HG03139 (cell line): ENCODE measurements around the gene HNF4A.

Source experiments
- ATAC-seq: cut with Tn5 transposase; IDR thresholded peaks from one replicate; pipeline ENCODE4 v1.9.1; 2021; ENCODE audit not compliant: unreplicated experiment

Gene HNF4A

DNA sequence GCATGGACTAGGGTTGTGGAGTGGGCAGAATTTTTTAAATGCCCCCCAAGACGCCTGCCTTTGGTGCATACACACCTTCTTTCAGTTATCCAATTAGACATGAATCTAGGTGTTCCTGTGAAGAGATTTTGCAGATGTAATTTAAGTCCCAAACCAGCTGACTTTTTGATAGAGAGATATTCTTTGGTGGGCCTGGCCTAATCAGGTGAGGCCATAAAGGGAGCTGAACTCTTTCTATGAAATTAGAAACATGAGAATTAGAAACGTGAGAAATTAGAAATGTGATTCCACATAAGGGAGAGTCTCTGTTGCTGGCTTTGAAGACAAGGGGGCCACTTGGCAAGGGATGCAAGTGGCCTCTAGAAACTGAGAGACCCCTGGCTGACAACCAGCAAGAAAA is 83.8 kb downstream of the HNF4A start:
- ATAC-seq = no peak

DNA sequence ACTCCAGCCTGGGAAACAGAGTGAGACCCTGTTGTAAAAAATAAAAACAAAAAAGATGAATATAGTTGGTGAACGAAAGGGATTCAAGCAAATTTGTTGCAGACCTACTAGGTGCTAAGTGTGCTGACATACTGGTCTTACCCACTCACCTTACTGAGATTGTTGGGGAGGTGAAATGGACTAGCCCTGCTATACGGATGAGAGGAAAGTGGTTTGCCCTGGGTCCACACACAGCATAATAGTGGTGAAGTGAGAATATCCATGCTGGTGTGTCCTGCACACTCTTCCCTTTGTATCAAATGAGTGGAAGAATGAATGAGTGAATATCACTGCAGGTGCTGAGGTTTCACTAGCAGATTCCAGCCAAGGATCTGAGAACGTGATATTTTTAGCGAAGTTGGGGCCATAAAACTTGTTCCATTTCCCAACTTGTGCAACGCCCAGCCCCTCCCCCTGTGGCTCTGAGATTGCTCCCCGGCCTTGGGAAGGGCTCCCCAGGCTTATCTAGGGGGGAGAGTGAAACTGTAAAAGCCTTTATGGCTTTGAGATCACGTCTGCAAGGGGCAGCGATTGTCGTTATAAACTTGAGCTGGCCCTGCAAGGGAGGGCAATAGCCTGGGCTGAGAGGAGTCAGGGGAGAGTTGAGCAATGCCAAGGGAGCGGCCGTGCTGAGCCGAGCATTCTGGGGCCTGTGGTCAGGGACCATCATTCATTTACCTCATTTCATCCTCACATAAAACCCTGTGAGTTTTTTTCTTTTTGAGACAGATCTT is 87.0 kb downstream of the HNF4A start:
- ATAC-seq = no peak

DNA sequence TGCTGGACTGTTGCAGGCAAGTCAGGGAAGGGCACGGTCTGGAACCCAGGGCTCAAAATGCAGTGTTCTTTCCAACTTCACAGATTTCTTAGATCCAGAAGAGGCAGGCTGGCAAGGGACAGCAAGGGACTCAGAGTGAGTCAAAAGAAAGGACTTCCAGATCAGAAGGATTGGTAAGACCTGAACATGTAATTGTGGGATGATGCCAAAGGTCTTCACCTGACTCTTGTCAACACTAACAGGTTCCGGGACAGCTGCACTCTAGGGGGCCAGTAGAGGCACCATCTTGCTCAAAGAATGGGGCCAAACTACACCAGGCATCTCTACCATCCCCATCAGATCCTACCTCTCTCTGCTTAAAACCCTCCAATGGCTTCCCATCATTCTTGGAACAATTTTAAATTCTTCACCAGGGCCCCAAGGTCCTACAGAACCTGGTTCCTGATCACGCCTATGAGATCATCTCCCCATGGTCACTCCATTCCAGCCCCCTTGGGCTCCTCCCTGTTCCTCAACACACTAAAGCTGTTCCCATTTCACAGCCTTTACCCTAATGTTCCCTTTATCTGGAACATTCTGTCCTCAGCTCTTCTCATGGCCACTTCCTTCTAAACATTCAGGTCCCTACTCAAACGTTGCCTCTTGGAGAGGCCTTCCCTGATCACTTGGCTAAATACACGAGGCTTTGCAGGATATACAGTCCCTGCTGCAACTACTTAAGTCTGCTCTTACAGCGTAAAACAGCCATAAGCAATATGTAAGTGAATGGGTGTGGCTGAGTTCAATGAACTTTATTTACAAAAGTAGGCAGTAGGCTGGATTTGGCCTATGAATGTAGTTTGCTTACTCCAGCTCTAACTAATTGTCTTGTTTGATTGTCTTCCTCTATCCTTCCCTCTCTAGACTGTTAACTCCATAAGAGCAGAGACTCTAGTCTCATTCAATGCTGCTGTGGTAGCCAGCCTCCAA is 90.5 kb downstream of the HNF4A start:
- no peak for ATAC-seq

DNA sequence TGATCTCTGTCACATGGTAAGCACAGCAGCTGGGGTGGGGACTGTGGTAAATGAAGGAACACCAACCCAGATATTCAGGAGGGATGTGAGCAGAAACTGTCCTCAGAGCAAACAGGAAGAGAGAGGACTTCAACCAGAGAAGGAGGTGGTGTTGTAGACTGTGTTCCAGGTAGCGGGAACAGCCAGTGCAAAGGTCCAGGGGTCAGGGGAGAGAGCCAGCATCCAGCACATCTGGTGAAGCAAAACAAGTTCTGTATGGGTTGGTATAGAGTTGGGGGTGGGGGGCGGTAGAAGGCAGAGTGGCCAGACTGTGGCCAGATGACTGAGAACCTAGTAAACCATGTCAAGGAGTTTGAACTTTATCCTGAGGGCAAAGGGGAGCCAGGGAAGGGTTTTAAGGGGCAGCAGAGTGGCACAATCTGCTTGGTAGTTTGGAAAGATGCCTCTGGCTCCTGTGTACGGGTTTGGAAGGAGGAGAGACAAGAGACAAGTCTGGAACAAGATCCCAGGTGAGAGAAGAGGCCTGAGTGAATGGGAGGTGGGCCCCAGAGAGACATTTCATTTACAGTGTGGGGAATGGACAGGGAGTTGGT is 92.4 kb downstream of the HNF4A start:
- ATAC-seq = no peak

DNA sequence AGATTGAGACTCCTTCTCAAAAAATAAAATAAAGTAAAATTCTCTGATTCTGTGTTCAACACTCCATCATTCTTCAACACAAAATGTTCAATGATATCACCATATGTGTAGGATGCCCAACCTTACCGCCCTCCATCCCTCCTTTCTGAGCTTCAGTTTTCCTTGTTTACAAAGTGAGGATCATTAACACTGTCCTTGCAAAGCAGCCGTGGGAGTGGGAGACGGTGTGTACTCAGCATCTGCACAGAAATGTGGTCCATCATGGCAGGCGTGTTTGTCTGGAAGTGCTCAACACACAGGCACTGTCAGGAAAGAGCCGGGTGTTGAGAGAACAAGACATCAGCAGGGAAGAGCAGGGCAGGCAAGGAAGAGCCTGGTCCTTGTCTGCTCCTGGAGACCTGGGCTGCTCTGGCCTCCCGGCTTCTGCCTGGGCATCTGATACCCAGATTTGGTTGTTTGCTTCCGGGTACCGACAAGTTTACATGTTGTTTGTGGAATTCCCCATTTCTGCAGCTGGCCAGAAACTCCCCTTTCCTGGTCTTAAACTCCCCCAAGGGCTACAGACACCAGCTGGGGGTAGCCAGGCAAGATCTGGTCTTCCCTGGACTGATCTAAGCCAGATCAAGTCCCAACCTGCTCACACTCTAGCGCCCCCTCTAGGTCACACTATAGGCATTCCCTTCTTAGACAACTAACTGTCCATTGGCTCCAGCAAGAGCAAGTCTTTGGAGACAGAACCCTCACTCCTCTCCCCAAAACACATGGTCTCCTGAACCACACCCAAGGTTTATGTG is 93.5 kb downstream of the HNF4A start:
- ATAC-seq = no peak

DNA sequence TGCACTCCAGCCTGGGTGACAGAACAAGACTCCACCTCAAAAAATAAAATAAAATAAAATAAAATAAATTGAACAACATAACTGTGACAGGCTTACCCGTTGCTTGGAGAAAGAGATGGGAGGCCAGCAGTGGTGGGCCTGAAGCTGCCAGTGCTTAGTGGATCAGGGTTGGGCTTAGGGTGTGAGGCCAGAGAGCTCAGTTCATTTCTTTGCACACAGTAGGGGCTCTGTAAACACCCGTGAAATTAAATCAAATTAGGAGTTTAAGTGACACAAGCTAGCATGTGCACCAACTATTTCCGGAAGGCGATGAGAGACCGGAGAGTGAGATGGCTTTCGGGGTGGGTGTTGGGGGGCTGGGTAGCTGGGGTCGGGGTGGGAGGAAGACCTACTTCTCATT is 94.4 kb downstream of the HNF4A start:
- no peak for ATAC-seq

DNA sequence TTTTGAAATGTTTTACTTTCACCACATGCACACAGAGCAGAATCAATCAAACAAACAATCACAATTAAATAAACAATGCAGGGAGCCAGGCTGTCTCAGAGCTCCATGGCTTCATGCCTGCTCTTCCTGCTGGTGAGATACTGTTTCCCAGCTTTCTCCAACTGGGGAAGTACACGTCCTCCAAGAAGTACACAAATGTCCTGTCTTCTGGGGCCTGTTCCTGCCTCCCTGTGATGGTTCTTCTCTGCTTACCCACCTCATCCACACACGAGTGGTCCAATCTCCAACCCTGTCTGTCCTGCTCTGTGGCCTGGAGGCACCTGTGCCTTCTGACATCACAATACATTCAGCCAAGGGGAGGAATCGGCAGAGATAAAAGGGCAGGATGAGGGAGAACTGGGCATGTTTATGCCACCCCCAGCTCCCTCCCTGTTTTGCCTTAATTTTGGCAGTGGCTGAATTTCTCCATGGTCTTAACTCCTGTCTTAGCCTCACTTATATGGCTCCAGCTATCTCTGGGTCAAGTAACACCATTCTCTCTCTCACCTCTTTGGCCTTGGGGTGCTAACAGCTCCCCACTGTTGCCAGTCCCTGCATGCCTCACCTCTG is 94.9 kb downstream of the HNF4A start:
- ATAC-seq = no peak

DNA sequence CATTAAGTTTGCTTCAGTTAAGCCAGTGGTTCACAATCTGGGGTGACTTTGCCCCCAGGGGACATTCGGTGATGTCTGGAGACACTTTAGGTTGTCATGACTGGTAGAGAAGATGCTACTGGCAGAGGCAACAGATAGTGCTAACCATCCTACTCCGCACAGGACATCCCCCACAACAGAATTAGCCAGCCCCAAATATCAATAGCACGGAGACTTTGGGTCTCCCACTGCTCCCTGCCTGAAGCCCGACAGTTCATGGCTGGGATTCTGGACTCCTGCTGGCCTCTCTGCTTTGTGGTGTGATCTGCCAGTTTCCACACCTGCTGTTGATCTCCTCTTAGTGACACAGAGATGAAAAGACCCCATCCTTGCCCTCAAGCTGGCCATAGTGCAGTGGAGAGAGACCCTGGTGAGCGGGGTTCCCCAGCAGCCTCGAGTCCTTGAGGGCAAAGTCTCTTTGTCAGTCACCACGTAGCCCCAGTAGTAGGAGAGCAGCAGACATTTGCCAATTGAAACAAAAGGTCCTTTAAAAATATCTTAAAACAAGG is 95.5 kb downstream of the HNF4A start:
- ATAC-seq = no peak

DNA sequence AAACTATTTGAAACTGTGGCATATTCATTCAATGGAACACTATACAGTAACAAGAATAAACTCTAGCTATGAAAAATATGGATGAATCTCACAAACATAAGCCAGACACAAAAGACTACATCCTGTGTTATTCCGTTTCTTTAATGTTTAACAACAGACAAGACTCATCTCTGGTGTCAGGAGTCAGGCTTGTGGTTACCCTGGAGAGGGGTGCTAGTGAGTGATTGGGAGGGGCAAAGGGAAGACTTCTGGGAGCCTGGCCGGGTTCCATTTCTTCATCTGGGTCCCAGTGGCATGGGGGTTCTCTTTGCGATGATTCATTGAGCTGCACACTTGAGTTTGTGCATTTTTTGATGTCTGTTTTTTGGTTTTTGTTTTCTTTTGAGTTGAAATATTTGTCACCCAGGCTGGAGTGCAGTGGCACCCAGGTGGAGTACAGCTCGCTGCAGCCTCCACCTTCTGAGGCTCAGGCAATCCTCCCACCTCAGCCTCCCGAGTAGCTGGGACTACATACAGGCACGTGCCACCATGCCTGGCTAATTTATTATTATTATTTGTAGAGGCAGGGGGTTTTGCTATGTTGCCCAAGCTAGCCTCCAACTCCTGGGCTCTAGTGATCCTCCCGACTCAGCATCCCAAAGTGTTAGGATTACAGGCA is 98.9 kb downstream of the HNF4A start:
- ATAC-seq = no peak

DNA sequence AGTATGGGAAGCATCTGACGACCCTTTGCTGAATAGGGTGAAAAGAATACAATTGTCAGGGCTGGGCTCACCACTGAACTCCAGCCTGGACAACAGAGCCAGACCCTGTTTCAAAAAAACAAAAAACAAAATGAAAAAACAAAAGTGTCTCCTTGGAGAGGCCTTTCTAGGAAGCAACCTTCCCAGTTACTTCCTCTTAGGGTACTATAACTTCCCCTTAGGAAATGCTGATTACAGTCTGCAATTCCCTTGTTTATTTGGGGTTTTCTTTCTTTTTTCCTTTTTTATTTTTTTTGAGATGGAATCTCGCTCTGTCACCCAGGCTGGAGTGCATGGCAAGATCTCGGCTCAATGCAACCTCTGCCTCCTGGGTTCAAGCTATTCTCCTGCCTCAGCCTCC is 99.6 kb downstream of the HNF4A start:
- no peak for ATAC-seq

DNA sequence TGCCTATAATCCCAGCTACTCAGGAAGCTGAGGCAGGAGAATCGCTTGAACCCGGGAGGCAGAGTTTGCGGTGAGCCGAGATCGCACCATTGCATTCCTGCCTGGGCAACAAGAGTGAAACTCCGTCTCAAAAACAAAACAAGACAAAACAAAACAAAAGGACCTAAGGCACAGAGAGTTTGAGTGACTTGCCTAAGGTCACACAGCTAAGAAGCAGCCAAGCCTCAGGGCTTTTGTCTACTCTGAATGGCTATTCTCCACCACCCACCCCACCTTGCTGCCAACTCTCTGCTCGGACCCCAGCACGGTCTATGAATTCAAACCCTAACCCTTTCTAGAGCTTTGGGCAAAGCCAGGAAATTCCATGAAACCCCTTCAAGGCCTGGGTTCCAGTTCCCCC is 101.1 kb downstream of the HNF4A start:
- no peak for ATAC-seq

DNA sequence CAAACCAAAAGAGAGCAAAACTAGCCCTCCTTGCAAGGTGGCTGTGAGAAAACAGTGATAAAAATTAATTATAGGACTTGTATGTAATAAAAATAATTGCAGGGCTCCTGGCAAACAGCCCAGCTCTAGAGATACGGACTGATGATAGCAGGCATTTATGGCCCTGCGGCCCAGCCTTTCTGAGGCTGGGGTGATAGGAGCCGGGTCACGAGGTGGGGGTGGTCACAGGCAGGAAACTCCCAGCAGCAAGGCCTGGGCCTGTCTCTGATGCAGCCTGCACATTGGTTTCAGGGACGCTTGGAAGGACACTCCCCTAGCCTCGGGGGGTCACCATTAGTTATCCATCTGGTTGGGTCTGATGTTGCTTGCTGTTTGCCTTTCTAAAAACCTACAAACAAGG is 101.5 kb downstream of the HNF4A start:
- no peak for ATAC-seq

DNA sequence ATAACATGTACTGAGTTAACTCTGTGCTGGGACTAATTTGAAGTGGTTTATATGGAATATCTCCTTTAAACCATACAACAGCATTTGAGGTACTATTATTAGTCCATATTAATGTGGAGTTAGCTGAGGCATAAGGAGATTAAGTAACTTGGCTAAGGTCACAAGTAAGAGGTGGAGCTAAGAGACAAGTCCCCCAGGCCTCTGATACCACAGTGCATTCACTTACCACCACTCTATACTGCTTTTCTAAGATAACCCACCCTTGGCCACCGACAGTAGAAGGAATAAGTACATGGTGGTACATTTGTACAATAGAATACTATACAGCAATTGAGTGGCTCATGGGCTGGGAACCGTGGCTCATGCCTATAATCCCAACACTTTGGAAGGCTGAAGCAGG is 103.8 kb downstream of the HNF4A start:
- no peak for ATAC-seq

DNA sequence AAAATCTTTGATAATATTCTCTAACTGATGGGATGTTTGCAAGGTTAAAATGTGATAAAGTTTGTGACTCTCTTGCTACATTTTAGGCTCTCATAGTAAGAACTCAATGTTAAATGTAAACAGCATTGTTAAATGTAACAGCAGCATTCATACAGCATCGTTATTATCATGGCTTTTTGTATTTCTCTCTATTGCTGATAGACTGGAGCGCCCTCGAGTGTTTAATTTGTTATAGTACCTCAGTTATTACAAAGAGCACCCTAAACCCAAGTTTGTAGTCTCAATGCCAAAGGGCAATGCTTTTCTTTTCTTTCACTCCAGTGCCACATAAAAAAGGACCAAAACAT is 105.3 kb downstream of the HNF4A start:
- no peak for ATAC-seq

DNA sequence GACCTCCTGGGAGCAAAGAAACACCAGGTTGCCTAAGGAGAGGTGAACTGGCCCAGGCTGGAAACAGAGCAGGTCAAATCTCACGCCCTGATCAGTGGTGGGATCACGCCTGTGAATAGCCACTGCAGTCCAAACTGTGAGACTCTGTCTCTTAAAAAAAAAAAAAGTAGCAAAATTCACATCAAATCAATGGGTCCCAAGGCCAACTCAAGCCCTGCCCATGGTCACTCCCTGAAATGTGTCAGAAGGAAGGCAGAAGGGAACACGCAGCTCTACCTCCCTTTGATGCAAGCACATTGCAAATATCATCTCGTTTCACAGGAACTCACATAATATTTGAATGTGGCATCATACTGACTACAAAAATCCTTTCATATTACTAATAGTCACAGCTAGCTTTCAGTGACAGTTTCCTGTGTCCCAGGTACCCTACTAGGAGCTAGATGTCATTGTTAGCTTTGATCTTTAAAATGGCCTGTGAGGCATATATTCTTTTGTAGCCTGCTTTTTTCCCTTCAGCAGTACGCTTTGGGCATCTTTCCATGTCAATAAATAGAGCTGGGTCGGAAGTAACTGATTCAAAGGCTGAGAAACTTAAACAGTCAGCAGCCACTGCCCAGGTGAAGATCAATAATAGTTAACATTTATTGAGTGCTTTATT is 105.8 kb downstream of the HNF4A start:
- no peak for ATAC-seq

DNA sequence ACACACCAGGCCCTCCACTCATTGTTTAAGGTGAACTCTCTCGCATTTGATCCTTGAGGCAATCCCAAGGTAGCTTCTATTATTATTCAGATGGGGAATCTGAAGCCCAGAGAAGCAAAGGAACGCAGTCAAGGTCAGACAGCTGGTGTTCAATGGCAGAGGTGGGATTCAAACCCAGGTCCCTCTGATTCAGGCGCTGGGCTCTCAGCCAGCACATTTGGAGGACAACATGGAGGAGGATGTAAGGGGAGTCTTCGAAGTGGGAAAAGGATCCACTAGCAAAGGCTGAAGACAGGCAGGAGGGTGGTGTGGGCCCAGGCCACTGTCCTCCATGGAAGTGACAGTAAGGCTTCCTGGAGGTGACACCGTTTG is 106.3 kb downstream of the HNF4A start:
- ATAC-seq = no peak

DNA sequence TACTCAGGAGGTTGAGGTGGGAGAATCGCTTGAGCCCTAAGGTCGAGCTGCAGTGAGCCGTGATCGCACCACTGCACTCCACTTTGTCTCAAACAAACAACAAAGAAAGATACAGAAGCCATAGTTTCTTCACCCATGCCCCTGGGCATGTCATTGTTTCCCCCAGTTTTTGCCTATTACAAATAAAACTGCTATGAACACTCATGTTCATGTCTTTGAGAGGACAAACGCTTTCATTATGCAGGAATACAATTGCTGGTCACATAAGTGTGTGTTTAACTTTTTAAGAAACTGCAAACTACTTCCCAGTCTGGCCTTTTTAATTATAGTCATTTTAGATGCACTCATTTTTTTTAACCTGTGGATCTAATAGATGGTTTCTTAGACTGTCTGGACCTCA is 108.0 kb downstream of the HNF4A start:
- ATAC-seq = no peak

DNA sequence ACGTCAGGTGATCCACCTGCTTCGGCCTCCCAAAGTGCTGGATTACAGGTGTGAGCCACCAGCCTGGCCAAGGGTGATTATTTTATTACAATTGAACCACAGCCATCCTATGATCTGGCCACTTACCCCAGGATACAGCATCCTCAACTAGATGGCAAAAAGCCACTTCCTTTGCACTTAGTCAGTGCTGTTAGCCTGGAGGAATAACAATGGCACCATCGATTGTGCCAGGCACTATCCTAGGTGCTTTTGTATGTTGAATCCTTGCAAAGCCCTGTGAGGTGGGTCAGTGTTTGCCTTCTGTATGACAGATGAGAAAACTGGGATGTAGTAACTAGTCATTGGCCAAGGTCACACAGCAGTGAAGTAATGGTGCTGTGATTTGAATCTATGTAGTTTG is 109.0 kb downstream of the HNF4A start:
- ATAC-seq = no peak

DNA sequence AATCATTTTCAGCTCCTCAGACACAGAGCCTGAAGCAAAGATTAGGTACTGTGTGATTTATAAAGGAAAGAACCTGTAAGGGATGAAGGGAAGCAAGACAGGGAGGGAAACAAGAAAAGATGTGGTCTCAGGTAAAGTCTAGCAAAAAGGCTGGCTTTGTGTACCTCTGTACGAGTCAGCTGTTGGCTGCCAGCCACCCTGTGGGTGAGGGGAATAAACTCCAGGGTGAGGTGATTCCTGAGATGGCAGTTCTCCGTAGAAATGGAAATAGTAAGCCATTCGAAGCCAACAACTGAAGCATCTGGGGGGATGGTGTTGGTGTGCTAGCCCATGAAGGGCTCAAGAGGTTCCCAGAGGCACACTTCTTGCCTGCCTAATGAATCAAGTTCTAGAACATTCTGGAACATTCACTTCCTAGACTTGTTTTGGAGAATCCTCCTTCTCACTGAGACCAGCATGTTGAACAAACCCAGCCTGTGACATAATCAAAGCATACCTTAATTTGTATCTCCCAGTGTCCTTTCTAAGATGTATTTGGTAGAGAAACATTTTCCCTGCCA is 109.6 kb downstream of the HNF4A start:
- ATAC-seq = no peak
